HepG2 (cell line): ENCODE results near the gene CARMIL1. TPM values are rescaled to one million over a fixed set of nuclear protein-coding genes. Genes with fewer than 3 reads are reported as not detected.

Source experiments
- AGO1 ChIP-seq: fragments of 200-400 bp; formaldehyde crosslinking; IDR thresholded peaks from 2 replicates; pipeline ENCODE4 v1.6.1; 2017; ENCODE audit warnings: mild to moderate bottlenecking, low read depth, low read length, moderate library complexity; ENCODE audit not compliant: poor library complexity, severe bottlenecking
- ATAD3A ChIP-seq: sonication (generic); formaldehyde crosslinking; IDR thresholded peaks from 2 replicates; pipeline ENCODE4 v1.4.0; 2020; ENCODE audit warnings: missing genetic modification reagents
- CBX2 ChIP-seq, 2 experiments: fragments of 200-600 bp in 1 of 2; sonication (generic); formaldehyde crosslinking in 1 of 2; IDR thresholded peaks; 2 replicates each; pipeline versions ENCODE4 v1.7.0 to v1.8.1; 2018 to 2022; ENCODE audit warnings: low read depth in 2 of 2, low read length in 1 of 2, mild to moderate bottlenecking in 1 of 2, missing genetic modification reagents in 1 of 2
- HNF4G ChIP-seq, 2 experiments: sonication (generic) in 1 of 2; formaldehyde crosslinking in 1 of 2; IDR thresholded peaks; 2 replicates each; pipeline versions ENCODE4 v1.4.0 to v1.6.1; 2011 to 2020; ENCODE audit warnings: borderline replicate concordance in 2 of 2, low read depth in 2 of 2, mild to moderate bottlenecking in 2 of 2, low read length in 1 of 2, missing genetic modification reagents in 1 of 2, moderate library complexity in 1 of 2
- JARID2 ChIP-seq: sonication (generic); formaldehyde crosslinking; IDR thresholded peaks from 2 replicates; pipeline ENCODE4 v1.8.1; 2023; ENCODE audit warnings: missing genetic modification reagents, inconsistent platforms; ENCODE audit not compliant: insufficient replicate concordance
- KAT7 ChIP-seq: IDR thresholded peaks from 2 replicates; pipeline ENCODE4 v1.6.1; 2018; ENCODE audit warnings: borderline replicate concordance, missing compliant biosample characterization
- MLX ChIP-seq: IDR thresholded peaks from 2 replicates; pipeline ENCODE4 v1.6.1; 2016
- MXI1 ChIP-seq: IDR thresholded peaks from 3 replicates; pipeline ENCODE4 v1.6.1; 2012; ENCODE audit warnings: low read depth, low read length, inconsistent platforms, borderline replicate concordance
- PRDM4 ChIP-seq: sonication (generic); formaldehyde crosslinking; IDR thresholded peaks from 2 replicates; pipeline ENCODE4 v1.9.0; 2021; ENCODE audit warnings: missing genetic modification reagents, borderline replicate concordance
- REL ChIP-seq: sonication (generic); formaldehyde crosslinking; conservative IDR thresholded peaks from 2 replicates; pipeline ENCODE4 v1.8.0; 2022; ENCODE audit warnings: mild to moderate bottlenecking, missing genetic modification reagents, moderate library complexity
- TCF7 ChIP-seq: sonication (generic); IDR thresholded peaks from 2 replicates; pipeline ENCODE4 v1.6.1; 2016; ENCODE audit warnings: antibody characterized with exemption, low read depth
- ZGPAT ChIP-seq: IDR thresholded peaks from 2 replicates; pipeline ENCODE4 v1.6.1; 2016; ENCODE audit warnings: mild to moderate bottlenecking
- ZNF264 ChIP-seq: sonication (generic); formaldehyde crosslinking; IDR thresholded peaks from 2 replicates; pipeline ENCODE4 v1.4.0; 2020; ENCODE audit warnings: missing genetic modification reagents
- ZNF503 ChIP-seq: sonication (generic); formaldehyde crosslinking; IDR thresholded peaks from 2 replicates; pipeline ENCODE4 v1.4.0; 2020; ENCODE audit warnings: missing genetic modification reagents
- ZNF547 ChIP-seq: sonication (generic); formaldehyde crosslinking; IDR thresholded peaks from 2 replicates; pipeline ENCODE4 v1.5.1; 2020; ENCODE audit warnings: mild to moderate bottlenecking, missing genetic modification reagents
- ZNF639 ChIP-seq: conservative IDR thresholded peaks from 2 replicates; pipeline ENCODE4 v1.6.1; 2018; ENCODE audit warnings: missing genetic modification reagents
- ZNF704 ChIP-seq: sonication (generic); formaldehyde crosslinking; IDR thresholded peaks from 2 replicates; pipeline ENCODE4 v1.8.1; 2023; ENCODE audit warnings: mild to moderate bottlenecking, inconsistent platforms, moderate library complexity, missing genetic modification reagents, borderline replicate concordance
- ZNF780A ChIP-seq: sonication (generic); formaldehyde crosslinking; IDR thresholded peaks from 2 replicates; pipeline ENCODE4 v1.8.0; 2022; ENCODE audit warnings: mild to moderate bottlenecking, missing genetic modification reagents, moderate library complexity
- polyA plus RNA-seq, 8 experiments: library from polyadenylated mRNA; depleted of rRNA in 3 of 8; stranded (reverse) in 7 of 8; unstranded in 1 of 8; fragments of >200 nt; fragmentation: Illumina TruSeq in 4 of 8; extraction: Trizol in 4 of 8; gene quantifications; 2 replicates each; pipeline versions ENCODE4 v1.2.1 to v1.2.3, GENCODE V29; 2011 to 2016; ENCODE audit warnings: low read depth in 4 of 8, missing spikeins in 1 of 8, mixed read lengths in 1 of 8; ENCODE audit not compliant: insufficient read depth in 1 of 8
- total RNA-seq, 5 experiments: library from RNA; depleted of rRNA; stranded (reverse); fragments of >200 nt; fragmentation: Illumina TruSeq; extraction: Trizol; gene quantifications; 2 replicates each; pipeline ENCODE4 v1.2.3, GENCODE V29; 2016; ENCODE audit warnings: low read depth in 1 of 5

Gene CARMIL1
- total and polyA plus RNA-seq, 2 of the 13 experiments (the other 11 are each of a cell fraction or from before 2014, with no cell fraction given) = 1.8 to 2.6 TPM

- TF ChIP-seq HNF4G (IDR thresholded peaks at IDR 0.05; ENCODE audit: borderline replicate concordance, low read depth, low read length) (no peak), HNF4G (CRISPR knock-in tag; IDR thresholded peaks at IDR 0.05; ENCODE audit: borderline replicate concordance, low read depth) (no peak), REL (CRISPR knock-in tag) (no peak), ZNF547 (CRISPR knock-in tag) (no peak), ZNF704 (CRISPR knock-in tag) (no peak), ZNF639 (CRISPR knock-in tag) (no peak), PRDM4 (no peak), ATAD3A (CRISPR knock-in tag) (no peak), AGO1 (no peak), ZNF780A (CRISPR knock-in tag) (no peak), JARID2 (no peak), MLX (CRISPR knock-in tag) (no peak), ZNF264 (CRISPR knock-in tag) (no peak), ZNF503 (CRISPR knock-in tag) (peak; percentile 58), ZGPAT (CRISPR knock-in tag) (0 out of 2 replicates have a peak, but pooled peaks have one; percentile 4), MXI1 (no peak), TCF7 (peak; percentile 35; the same call in 1 of the 2 replicates), KAT7 (CRISPR knock-in tag) (no peak), CBX2 (IDR thresholded peaks at IDR 0.05; ENCODE audit: low read depth, low read length) (no peak), CBX2 (CRISPR knock-in tag; IDR thresholded peaks at IDR 0.05; ENCODE audit: low read depth) (no peak)
These were observed 382.1 kb downstream of the CARMIL1 start (continued) for GRCh38 chr6:25661129-25661779.
